HG03432 (cell line): ENCODE results near the gene JMJD8.

ENCODE experiments used
- ATAC-seq: cut with Tn5 transposase; IDR thresholded peaks from one replicate; pipeline ENCODE4 v1.9.1; 2021; ENCODE audit warnings: mild to moderate bottlenecking, moderate library complexity; ENCODE audit not compliant: unreplicated experiment

JMJD8 gene

GRCh38 chr16:666572-666971, 17.6 kb downstream of the JMJD8 start:
- no peak for ATAC-seq

DNA sequence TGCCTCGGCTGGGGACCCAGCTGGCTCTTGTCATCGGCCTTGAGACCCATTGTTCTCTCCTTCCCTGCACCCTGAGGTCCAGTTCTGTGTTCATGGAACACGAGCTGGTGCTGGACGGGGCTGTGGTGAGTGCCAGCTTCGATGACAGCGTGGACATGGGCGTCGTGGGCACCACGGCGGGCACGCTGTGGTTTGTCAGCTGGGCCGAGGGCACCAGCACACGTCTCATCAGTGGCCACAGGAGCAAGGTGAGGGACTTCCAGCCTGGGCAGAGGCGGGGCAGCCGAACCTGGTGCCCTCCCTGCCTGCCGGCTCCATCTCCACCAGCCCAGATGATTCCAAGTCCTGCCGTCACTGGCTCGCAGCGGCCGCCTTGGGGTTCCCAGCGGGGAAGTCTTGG, 21.5 kb downstream of the JMJD8 start:
- no peak for ATAC-seq

DNA sequence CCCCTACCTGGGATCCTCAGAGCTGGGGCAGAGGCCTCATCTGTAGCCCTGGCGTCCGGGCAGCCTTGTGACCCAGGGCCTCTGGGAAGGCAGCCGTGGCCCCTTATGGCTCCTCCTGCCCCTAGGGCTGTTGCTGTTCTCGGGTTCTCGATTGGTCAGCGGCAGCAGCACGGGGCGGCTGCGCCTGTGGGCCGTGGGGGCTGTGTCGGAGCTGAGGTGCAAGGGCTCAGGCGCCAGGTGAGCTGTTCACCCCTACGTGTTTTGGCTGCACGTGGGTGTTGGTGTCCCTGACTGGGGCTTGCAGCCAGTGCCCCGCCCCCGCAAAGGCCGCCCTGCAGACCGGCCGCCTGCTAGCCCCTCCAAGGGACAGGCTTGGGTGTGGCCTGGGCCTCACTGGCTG, 22.0 kb downstream of the JMJD8 start:
- no peak for ATAC-seq

DNA sequence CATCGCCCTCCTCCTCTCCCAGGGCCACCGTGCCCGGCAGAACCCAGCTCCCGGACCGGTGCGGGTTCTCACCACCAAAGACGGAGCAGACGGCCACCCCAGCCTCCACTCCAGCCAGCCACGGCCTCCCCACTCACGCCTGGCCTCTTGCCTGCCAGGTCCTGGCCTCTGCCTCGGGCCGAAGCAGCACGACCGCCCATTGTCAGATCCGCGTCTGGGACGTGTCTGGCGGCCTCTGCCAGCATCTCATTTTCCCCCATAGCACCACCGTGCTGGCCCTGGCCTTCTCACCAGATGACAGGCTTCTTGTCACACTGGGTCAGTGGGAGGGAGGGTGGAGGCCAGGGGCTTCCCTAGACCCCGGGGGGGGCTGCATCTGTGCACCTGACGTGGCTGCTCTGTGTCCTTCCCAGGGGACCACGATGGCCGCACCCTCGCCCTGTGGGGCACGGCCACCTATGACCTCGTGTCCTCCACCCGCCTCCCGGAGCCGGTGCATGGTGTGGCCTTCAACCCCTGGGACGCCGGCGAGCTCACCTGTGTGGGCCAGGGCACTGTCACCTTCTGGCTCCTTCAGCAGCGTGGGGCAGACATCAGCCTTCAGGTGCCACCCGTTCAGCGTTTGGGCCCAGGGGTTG, 22.8 kb downstream of the JMJD8 start:
- no peak for ATAC-seq

DNA sequence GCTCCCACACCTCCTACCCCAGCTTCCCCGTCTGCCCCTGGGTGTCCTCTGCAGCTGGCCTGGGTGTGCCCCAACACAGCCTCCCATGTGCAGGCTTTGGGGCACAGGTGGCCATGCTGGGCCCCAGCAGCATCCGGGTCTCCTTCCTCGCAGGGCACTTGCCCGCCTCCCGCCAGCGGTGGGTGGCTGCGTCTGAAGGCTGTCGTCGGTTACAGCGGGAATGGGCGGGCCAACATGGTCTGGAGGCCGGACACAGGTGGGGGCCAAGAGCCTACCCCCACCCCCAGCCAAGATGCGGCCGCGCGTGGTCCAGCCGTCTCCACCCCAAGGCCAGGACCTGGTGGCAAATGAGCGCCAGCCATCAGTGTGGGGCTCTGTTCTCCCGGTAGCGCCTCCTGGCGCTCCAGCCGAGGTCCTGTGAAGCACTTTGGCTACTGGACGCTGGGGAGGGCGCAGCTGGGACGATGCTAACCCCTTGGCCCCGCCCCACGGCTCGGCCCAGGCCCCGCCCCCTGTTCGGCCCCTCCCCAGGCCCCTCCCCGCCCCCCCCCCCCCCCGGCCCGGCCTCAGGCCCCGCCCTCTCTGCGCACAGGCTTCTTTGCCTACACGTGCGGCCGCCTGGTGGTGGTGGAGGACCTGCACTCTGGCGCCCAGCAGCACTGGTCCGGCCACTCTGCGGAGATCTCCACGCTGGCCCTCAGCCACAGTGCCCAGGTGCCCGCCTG, 23.5 kb downstream of the JMJD8 start:
- peak; percentile 47 for ATAC-seq

GRCh38 chr16:660132-660458, 24.0 kb downstream of the JMJD8 start:
- ATAC-seq: no peak

- no peak for ATAC-seq
These were observed 24.5 kb downstream of the JMJD8 start for GRCh38 chr16:659618-660017.

- ATAC-seq: no peak
These were observed 25.2 kb downstream of the JMJD8 start for GRCh38 chr16:658679-659571.

- ATAC-seq: no peak
These were observed 26.6 kb downstream of the JMJD8 start for GRCh38 chr16:657487-657886.

- ATAC-seq: no peak
These were observed 30.1 kb downstream of the JMJD8 start for GRCh38 chr16:654034-654433.

- no peak for ATAC-seq
These were observed 31.5 kb downstream of the JMJD8 start for GRCh38 chr16:652454-653305.

DNA sequence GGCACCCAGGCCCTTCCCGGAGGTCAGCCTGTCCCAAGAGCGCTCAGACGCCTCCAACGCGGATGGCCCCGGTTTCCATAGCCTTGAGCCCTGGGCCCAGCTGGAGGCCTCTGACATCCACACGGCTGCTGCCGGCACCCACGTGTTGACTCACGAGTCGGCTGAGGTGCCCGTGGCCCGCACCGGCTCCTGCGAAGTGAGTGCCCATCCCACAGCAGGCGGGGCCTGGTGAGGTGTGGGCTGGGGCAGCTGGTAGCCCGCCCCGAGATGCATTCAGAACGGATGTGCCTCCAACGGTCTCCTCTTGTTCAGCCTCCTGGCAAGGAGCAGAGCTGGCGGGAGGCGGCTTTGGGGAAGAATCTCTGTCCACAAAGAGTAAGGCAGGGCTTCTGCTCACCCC, 32.3 kb downstream of the JMJD8 start:
- ATAC-seq: no peak

- ATAC-seq: peak; percentile 12
These were observed 34.5 kb downstream of the JMJD8 start for GRCh38 chr16:649631-650030.

GRCh38 chr16:648781-649589, 35.1 kb downstream of the JMJD8 start, which contains the start of gene WDR90:
WDR90 (plus strand) TSS chr16:649365; CDS start chr16:649417, 52 bp downstream.
- ATAC-seq: peak; percentile 80

GRCh38 chr16:648071-648780, 35.9 kb downstream of the JMJD8 start:
- no peak for ATAC-seq

- ATAC-seq: no peak
These were observed 36.8 kb downstream of the JMJD8 start for GRCh38 chr16:647173-647902.

DNA sequence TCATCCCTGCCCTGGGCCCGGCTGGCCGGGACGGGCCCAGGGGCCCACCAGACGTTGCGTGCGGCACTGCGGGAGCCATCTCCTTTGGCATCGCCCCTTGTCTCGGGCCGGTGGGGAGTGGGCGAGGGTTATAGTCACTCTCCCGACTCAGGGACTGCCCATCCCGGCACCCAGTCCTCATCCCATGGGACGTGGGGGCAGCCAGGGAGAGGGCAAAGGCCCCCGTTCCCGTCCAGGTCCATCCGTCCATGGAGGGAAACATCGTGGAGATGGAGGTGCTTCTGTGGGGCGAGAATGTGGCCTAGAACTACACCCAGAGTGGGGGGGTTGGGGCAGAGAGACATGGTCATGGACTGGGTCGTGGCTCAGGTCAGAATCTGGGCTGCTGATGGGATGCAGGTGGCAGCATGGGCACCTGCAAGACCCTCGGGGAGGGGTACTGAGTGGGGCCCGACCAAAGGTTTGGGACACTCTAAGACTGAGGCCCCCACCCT, 37.4 kb downstream of the JMJD8 start:
- no peak for ATAC-seq

GRCh38 chr16:645852-646678, 38.1 kb downstream of the JMJD8 start:
- ATAC-seq: no peak
